HL-60/S4 (cell line): ENCODE data around the gene CAPN5.
"Not testable (repeated sequence)": the region's sequence is repeated elsewhere in the genome, so short reads cannot be mapped to it uniquely, and the experiment has no call there.

Experiments
- in situ Hi-C: fragments of 300-500 bp; cut with MboI; formaldehyde crosslinking; loops from 2 replicates; pipeline ENCODE4 v1.14.3; 2022; ENCODE audit warnings: low sequenced_read_pairs

The CAPN5 gene

GRCh38 chr11:77066229-77067042 is at the start of gene CAPN5:
CAPN5 (plus strand) TSS chr11:77066971; CDS start chr11:77084887, 17,916 bp downstream.
- in situ Hi-C loops: no loop called here

- in situ Hi-C loops: not testable (repeated sequence)
Measured at GRCh38 chr11:77018396-77018924, 48.3 kb upstream of the CAPN5 start.

- in situ Hi-C loops: no loop called here
Measured at GRCh38 chr11:77019976-77020595, 46.7 kb upstream of the CAPN5 start.

GRCh38 chr11:77020734-77021133 is 46.0 kb upstream of the CAPN5 start:
- in situ Hi-C loops: no loop called here

- in situ Hi-C loops: no loop called here
Measured at GRCh38 chr11:77024745-77025144, 42.0 kb upstream of the CAPN5 start.

- in situ Hi-C loops: no loop called here
Measured at GRCh38 chr11:77026221-77026620, 40.5 kb upstream of the CAPN5 start.

GRCh38 chr11:77026743-77027142 is 40.0 kb upstream of the CAPN5 start:
- in situ Hi-C loops: no loop called here

- in situ Hi-C loops: no loop called here
Measured at GRCh38 chr11:77027275-77027674, 39.5 kb upstream of the CAPN5 start.

GRCh38 chr11:77029829-77030228 is 36.9 kb upstream of the CAPN5 start:
- in situ Hi-C loops: no loop called here

- in situ Hi-C loops: no loop called here
Measured at GRCh38 chr11:77030834-77031414, 35.8 kb upstream of the CAPN5 start.

GRCh38 chr11:77031599-77031998 is 35.2 kb upstream of the CAPN5 start:
- in situ Hi-C loops: no loop called here

- in situ Hi-C loops: no loop called here
Measured at GRCh38 chr11:77035039-77035438, 31.7 kb upstream of the CAPN5 start.

GRCh38 chr11:77035580-77035979 is 31.2 kb upstream of the CAPN5 start:
- in situ Hi-C loops: no loop called here

- in situ Hi-C loops: no loop called here
Measured at GRCh38 chr11:77036398-77036797, 30.4 kb upstream of the CAPN5 start.

GRCh38 chr11:77037057-77037456 is 29.7 kb upstream of the CAPN5 start:
- in situ Hi-C loops: no loop called here

- in situ Hi-C loops: no loop called here
Measured at GRCh38 chr11:77038029-77038824, 28.5 kb upstream of the CAPN5 start.

- in situ Hi-C loops: no loop called here
Measured at GRCh38 chr11:77038825-77039326, 27.9 kb upstream of the CAPN5 start.

- in situ Hi-C loops: no loop called here
Measured at GRCh38 chr11:77039491-77040400, 27.0 kb upstream of the CAPN5 start.

GRCh38 chr11:77040401-77040777 is 26.4 kb upstream of the CAPN5 start:
- in situ Hi-C loops: no loop called here

- in situ Hi-C loops: no loop called here
Measured at GRCh38 chr11:77040889-77041288, 25.9 kb upstream of the CAPN5 start.
